ENCODE measurements around the gene SETBP1.

SETBP1 gene

DNA sequence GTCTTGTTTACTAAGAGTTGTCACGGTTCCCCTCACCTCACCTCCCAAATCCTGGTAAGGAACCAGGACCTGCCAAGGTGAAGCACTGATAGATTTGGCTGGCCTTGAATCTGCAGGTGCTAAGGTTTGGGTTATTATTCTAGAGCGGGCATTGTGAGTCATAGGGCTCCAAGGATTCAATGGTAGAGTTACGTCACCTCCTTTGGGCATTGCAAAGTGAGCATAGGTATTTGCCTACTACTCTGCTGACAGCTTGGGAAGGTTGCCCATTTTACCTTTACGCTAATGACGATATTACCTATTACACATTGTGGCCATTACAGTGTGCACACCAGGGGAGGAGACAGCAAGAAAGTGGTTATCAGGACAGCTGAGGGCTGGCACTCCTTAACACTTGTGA lies 59.3 kb downstream of the SETBP1 start:
- DNase-seq = no peak

GRCh38 chr18:44741085-44741484 lies 60.4 kb downstream of the SETBP1 start:
- peaks cover 33% of the 10 kb centered on the region for H3K4me1 ChIP-seq
- TF ChIP-seq, protein P1, sequence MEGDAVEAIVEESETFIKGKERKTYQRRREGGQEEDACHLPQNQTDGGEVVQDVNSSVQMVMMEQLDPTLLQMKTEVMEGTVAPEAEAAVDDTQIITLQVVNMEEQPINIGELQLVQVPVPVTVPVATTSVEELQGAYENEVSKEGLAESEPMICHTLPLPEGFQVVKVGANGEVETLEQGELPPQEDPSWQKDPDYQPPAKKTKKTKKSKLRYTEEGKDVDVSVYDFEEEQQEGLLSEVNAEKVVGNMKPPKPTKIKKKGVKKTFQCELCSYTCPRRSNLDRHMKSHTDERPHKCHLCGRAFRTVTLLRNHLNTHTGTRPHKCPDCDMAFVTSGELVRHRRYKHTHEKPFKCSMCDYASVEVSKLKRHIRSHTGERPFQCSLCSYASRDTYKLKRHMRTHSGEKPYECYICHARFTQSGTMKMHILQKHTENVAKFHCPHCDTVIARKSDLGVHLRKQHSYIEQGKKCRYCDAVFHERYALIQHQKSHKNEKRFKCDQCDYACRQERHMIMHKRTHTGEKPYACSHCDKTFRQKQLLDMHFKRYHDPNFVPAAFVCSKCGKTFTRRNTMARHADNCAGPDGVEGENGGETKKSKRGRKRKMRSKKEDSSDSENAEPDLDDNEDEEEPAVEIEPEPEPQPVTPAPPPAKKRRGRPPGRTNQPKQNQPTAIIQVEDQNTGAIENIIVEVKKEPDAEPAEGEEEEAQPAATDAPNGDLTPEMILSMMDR (IDR thresholded peaks at IDR 0.05; ENCODE audit: low read depth, low read length) = no peak
- no peak overlapping the region for H3K4me3 ChIP-seq (ENCODE audit: low read depth, low read length)
- no peaks in the 10 kb centered on the region for H3K36me3 ChIP-seq
- H3K9me3 ChIP-seq = no peaks in the 10 kb centered on the region
- peak; percentile 36 for DNase-seq
- H3K27me3 ChIP-seq = no peaks in the 10 kb centered on the region

More for the DNA sequence above, 59.3 kb downstream of the SETBP1 start:
- Histone ChIP-seq H3K36me3 (no peaks in the 10 kb centered on the region), H3K27me3 (no peaks in the 10 kb centered on the region), H3K4me3 (ENCODE audit: low read depth, low read length) (no peak overlapping the region), H3K9me3 (no peaks in the 10 kb centered on the region), H3K4me1 (peaks cover 32% of the 10 kb centered on the region)
- TF ChIP-seq, protein P1 (IDR thresholded peaks at IDR 0.05; ENCODE audit: low read depth, low read length) = no peak

DNA sequence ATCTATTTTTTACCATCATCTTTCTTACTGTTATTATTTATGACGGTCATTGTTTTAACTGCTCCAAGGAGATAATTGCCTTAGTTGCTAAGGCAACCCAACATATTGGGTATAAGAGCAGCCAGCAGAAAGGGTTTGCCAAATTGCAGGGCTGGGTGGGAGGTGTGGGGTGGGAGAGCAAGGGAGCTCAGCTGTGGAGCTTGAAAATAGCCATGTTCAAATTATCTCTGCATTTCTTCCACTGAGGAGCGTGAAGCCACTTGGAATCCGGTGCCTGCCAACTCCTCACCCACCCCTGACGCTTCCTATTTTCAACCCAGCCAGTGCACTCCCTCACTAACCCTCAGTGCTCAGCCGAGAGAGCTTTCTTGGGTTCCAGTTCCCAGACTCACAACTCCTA lies 60.8 kb downstream of the SETBP1 start:
- TF ChIP-seq, protein P1 (IDR thresholded peaks at IDR 0.05; ENCODE audit: low read depth, low read length) = no peak
- DNase-seq = no peak
- Histone ChIP-seq H3K36me3 (no peaks in the 10 kb centered on the region), H3K9me3 (no peaks in the 10 kb centered on the region), H3K4me1 (peaks cover 30% of the 10 kb centered on the region), H3K27me3 (no peaks in the 10 kb centered on the region), H3K4me3 (ENCODE audit: low read depth, low read length) (no peak overlapping the region)

- TF ChIP-seq, protein P1 (IDR thresholded peaks at IDR 0.05; ENCODE audit: low read depth, low read length) = no peak
- Histone ChIP-seq H3K4me3 (ENCODE audit: low read depth, low read length) (no peak overlapping the region), H3K4me1 (peaks cover 26% of the 10 kb centered on the region), H3K36me3 (no peaks in the 10 kb centered on the region), H3K9me3 (no peaks in the 10 kb centered on the region), H3K27me3 (no peaks in the 10 kb centered on the region)
- DNase-seq = no peak
Observed at GRCh38 chr18:44742126-44742525, 61.4 kb downstream of the SETBP1 start.

- H3K27me3 ChIP-seq = no peaks in the 10 kb centered on the region
- no peaks in the 10 kb centered on the region for H3K36me3 ChIP-seq
- TF ChIP-seq, protein P1 (IDR thresholded peaks at IDR 0.05; ENCODE audit: low read depth, low read length) = no peak
- DNase-seq = peak; percentile 70
- H3K9me3 ChIP-seq = no peaks in the 10 kb centered on the region
- H3K4me3 ChIP-seq (ENCODE audit: low read depth, low read length) = peak overlapping the region; percentile 14; the same call in 1 of the 2 replicates
- H3K4me1 ChIP-seq = peaks cover 20% of the 10 kb centered on the region
Observed at GRCh38 chr18:44742718-44743311, 62.1 kb downstream of the SETBP1 start.

GRCh38 chr18:44743631-44744030 lies 62.9 kb downstream of the SETBP1 start:
- no peak for DNase-seq
- TF ChIP-seq, protein P1 (IDR thresholded peaks at IDR 0.05; ENCODE audit: low read depth, low read length) = no peak
- Histone ChIP-seq H3K27me3 (no peaks in the 10 kb centered on the region), H3K4me1 (peaks cover 20% of the 10 kb centered on the region), H3K36me3 (no peaks in the 10 kb centered on the region), H3K9me3 (no peaks in the 10 kb centered on the region), H3K4me3 (ENCODE audit: low read depth, low read length) (no peak overlapping the region)
